Measurements from ENCODE around the gene MACROD2. TPM values are rescaled to one million over a fixed set of nuclear protein-coding genes. Genes with fewer than 3 reads are reported as not detected.

Gene MACROD2
- total RNA-seq, 4 donors from 2014 or later = 2.1 to 28.1 (median 12.6) TPM

DNA sequence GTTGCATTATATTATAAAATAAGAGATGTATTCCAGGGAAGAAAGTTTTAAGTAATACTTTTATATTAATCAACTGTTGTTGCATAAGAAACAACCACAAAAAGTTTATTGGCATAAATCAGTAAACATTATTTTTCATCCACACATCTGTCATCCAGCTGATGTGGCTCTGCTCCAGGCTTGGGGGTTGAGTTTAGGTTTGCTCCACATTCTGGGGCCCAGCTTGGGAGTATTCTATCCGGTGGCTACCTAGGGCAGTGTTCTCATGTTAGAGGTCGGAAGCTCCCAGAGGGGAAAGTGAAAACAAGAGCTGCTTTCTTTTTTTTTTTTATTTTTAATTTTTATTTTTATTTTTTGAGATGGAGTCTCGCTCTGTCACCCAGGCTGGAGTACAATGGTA, 1070.5 kb downstream of the MACROD2 start:
- intact Hi-C loops (cut with DNase I; ENCODE audit: low total_unique reads) = no loop called here
- Histone ChIP-seq H3K27me3 (no peaks in the 10 kb centered on the region), H3K4me3 (no peak overlapping the region), H3K27ac (no peak overlapping the region), H3K9me3 (no peaks in the 10 kb centered on the region), H3K36me3 (no peaks in the 10 kb centered on the region), H3K4me1 (no peaks in the 10 kb centered on the region)
- TF ChIP-seq POLR2A (IDR thresholded peaks at IDR 0.05) = no peak
- no peak for TF ChIP-seq CTCF (IDR thresholded peaks at IDR 0.05)
- no peak for DNase-seq

GRCh38 chr20:15068486-15068885, 1073.2 kb downstream of the MACROD2 start:
- no peaks in the 10 kb centered on the region for H3K9me3 ChIP-seq
- intact Hi-C loops (cut with DNase I; ENCODE audit: low total_unique reads) = no loop called here
- no peak overlapping the region for H3K27ac ChIP-seq
- H3K4me1 ChIP-seq = no peaks in the 10 kb centered on the region
- TF ChIP-seq POLR2A (IDR thresholded peaks at IDR 0.05) = no peak
- TF ChIP-seq CTCF (IDR thresholded peaks at IDR 0.05) = no peak
- H3K27me3 ChIP-seq = no peaks in the 10 kb centered on the region
- DNase-seq = no peak
- no peak overlapping the region for H3K4me3 ChIP-seq
- no peaks in the 10 kb centered on the region for H3K36me3 ChIP-seq

GRCh38 chr20:15069355-15069754, 1074.0 kb downstream of the MACROD2 start:
- no peak overlapping the region for H3K4me3 ChIP-seq
- H3K27me3 ChIP-seq = no peaks in the 10 kb centered on the region
- H3K27ac ChIP-seq = no peak overlapping the region
- intact Hi-C loops (cut with DNase I; ENCODE audit: low total_unique reads) = no loop called here
- no peaks in the 10 kb centered on the region for H3K9me3 ChIP-seq
- H3K36me3 ChIP-seq = no peaks in the 10 kb centered on the region
- H3K4me1 ChIP-seq = no peaks in the 10 kb centered on the region
- DNase-seq = no peak
- TF ChIP-seq CTCF (IDR thresholded peaks at IDR 0.05) (no peak), POLR2A (IDR thresholded peaks at IDR 0.05) (no peak)

- DNase-seq = no peak
- TF ChIP-seq POLR2A (IDR thresholded peaks at IDR 0.05) = no peak
- no peak for TF ChIP-seq CTCF (IDR thresholded peaks at IDR 0.05)
- Histone ChIP-seq H3K27ac (no peak overlapping the region), H3K27me3 (no peaks in the 10 kb centered on the region), H3K36me3 (no peaks in the 10 kb centered on the region), H3K9me3 (no peaks in the 10 kb centered on the region), H3K4me3 (no peak overlapping the region), H3K4me1 (no peaks in the 10 kb centered on the region)
- intact Hi-C loops (cut with DNase I; ENCODE audit: low total_unique reads) = no loop called here
Observed at GRCh38 chr20:15071085-15071808, 1075.9 kb downstream of the MACROD2 start.

DNA sequence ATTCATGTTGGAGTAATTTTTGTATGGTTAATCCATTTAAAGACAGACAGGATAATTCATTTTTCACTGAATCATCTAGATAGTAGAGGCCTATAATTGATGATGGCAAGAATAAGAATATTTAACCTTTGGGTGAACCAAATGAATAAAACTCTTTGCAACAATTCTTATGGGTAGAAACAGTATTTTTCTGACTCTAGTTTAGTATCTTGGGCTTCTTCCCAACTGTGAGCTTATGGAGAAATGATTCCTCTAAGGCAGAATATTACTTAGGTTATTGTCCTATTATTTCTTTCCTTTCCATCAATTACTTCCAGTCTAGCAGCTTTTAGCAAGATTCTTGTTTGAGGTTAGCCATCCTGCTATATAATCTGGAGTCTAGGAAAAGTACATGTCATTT, 1077.0 kb downstream of the MACROD2 start:
- no peak for TF ChIP-seq CTCF (IDR thresholded peaks at IDR 0.05)
- no peak for TF ChIP-seq POLR2A (IDR thresholded peaks at IDR 0.05)
- DNase-seq = no peak
- H3K27ac ChIP-seq = no peak overlapping the region
- H3K27me3 ChIP-seq = no peaks in the 10 kb centered on the region
- no peak overlapping the region for H3K4me3 ChIP-seq
- H3K9me3 ChIP-seq = no peaks in the 10 kb centered on the region
- intact Hi-C loops (cut with DNase I; ENCODE audit: low total_unique reads) = no loop called here
- H3K4me1 ChIP-seq = no peaks in the 10 kb centered on the region
- H3K36me3 ChIP-seq = no peaks in the 10 kb centered on the region

Measured in uterus (tissue), 4 donors.